GM18858 (cell line): Measurements from ENCODE around the gene CAMK2N2.

Experiments
- ATAC-seq: cut with Tn5 transposase; IDR thresholded peaks from one replicate; pipeline ENCODE4 v1.9.1; 2021; ENCODE audit not compliant: unreplicated experiment

Gene CAMK2N2

GRCh38 chr3:184240384-184241140, 20.8 kb downstream of the CAMK2N2 start:
- ATAC-seq = no peak

- no peak for ATAC-seq
Measured at GRCh38 chr3:184239708-184240107, 21.6 kb downstream of the CAMK2N2 start.

DNA sequence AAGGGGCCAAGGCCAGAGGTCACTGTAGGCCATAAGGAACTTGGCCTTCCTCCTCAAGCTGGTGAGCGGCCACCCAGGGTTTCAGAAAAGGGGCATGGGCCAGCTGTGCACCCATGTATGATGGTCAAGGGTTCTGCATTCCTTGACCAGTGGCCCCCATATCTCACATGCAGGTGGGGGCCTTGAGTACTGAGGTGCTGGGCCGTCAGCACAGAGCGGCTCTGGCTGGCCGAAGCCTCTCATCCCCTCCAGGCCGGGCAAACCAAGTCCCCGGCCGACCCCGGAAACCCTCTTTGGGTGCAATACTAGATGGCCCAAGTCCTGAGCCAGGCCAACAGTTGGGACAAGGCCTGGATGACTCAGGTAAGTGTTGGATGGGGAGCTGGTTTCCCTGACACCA, 22.1 kb downstream of the CAMK2N2 start:
- ATAC-seq = no peak

DNA sequence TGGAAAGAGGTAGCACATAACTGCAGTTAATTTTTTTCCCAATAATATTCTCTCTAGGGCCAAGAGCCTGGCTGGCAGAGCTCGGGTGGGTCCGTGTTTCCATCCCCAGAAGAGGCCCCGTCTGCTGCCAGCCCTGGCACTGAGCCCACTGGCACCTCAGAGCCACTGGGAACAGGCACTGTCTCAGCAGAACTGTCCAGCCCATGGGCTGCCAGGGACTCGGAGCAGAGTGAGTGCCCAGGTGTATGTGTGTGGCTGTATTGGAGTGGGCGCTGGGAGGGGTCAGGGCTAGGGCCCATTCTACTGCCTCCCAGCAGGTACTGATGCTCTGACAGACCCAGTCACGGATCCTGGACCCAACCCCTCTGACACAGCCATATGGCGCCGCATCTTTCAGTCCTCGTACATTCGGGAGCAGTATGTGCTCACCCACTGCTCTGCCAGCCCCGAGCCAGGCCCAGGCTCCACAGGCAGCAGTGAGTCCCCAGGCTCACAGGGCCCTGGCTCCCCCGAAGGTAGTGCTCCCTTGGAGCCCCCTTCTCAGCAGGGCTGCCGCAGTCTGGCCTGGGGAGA, 23.0 kb downstream of the CAMK2N2 start:
- ATAC-seq = no peak

GRCh38 chr3:184237807-184238206, 23.5 kb downstream of the CAMK2N2 start:
- ATAC-seq = no peak

GRCh38 chr3:184237211-184237610, 24.1 kb downstream of the CAMK2N2 start:
- no peak for ATAC-seq

DNA sequence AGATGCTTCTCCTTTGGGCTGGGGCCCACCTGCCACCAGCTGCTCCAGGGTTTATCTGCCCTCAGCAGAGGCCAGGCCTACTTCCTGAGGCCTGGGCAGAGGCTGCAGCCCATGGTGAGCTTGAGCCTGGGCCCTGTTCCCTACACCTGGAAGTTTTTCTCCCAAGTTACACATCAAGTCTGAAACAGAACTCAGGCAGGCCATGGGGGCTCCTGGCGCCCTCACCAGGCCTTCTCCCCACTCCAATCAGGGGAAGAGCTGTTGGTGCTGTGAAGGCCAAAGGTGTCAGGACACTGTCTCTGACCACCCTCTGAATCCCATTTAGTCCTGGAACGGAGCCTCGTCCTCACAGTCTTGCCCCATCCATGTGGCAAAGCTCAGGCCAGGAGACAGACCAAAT, 24.7 kb downstream of the CAMK2N2 start:
- no peak for ATAC-seq

DNA sequence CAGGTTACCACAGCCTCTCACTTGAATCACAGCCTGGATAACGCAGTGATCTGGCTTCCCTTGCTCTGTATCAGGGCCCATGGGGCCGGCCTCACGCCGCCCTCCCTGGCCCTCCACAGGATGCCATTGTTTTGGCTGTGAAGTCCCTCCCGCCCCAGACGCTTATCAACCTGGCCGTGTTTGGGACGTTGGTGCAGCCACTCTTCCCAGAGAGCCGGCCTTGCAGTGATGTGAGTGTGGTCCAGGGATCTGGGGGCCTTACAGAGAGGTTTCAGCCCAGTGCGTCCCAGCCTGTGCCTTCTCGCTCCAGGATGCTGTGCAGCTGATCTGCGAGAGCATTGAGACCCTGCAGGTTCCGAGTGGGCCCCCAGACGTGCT, 25.3 kb downstream of the CAMK2N2 start:
- no peak for ATAC-seq

DNA sequence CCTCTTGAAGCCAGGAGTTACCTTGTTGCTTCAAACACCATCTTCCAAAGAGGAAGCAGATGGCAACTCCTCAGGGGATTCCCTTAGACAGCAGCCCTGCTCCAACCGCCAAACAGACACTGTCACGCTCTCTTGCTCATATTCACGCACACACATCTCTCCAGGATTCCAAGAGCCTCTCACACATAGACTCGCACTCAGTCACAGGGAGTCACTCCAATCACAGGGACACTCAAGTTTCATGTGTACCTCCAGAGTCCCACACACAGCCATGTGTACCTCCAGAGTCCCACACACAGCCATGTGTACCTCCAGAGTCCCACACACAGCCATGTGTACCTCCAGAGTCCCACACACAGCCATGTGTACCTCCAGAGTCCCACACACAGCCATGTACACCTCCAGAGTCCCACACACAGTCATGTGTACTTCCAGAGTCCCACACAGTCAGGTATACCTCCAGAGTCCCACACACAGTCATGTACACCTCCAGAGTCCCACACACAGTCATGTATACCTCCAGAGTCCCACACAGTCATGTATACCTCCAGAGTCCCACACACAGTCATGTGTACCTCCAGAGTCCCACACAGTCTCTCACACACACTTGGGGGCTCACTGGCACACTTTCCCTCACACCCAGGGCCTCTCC, 25.8 kb downstream of the CAMK2N2 start:
- ATAC-seq = no peak

GRCh38 chr3:184234671-184235380, 26.5 kb downstream of the CAMK2N2 start:
- ATAC-seq = no peak

- no peak for ATAC-seq
Measured at GRCh38 chr3:184234224-184234623, 27.1 kb downstream of the CAMK2N2 start.

GRCh38 chr3:184233127-184233843, 28.1 kb downstream of the CAMK2N2 start:
- ATAC-seq = no peak

- no peak for ATAC-seq
Measured at GRCh38 chr3:184231671-184232070, 29.7 kb downstream of the CAMK2N2 start.

- ATAC-seq = no peak
Measured at GRCh38 chr3:184230603-184231528, 30.5 kb downstream of the CAMK2N2 start.

DNA sequence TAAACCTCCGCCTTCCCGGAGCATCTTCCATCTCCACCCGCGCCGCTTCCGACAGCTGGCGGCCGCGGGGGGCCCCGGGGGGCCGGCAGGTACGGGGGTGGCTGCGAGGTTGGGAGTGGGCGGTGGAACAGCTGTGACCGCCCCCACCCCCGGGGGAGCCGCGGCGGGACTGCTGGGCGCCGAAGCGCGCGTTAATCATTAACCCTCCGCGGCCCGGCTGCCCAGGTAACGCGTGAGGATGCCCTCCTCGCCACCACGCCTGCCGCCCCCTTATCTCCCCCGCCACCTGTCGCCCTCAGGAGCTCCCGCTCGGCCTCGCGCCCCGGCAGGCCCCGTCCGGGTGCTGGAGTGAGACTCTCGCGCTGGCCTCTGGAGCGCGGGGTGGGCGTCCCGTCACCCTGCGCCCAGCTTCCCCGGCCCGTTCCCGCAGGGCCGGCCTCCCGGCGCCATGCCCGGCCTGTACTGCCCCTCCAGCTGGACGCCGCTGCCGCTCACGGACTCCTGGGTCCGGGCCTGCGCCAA, 31.2 kb downstream of the CAMK2N2 start:
- ATAC-seq = no peak

- ATAC-seq = peak; percentile 68
Measured at GRCh38 chr3:184229394-184230080, 31.8 kb downstream of the CAMK2N2 start, which contains the start of gene VWA5B2. Gene VWA5B2 (plus strand): TSS chr3:184229585. CDS start chr3:184230529, 944 bp downstream.

GRCh38 chr3:184228376-184229137, 32.8 kb downstream of the CAMK2N2 start:
- no peak for ATAC-seq

- ATAC-seq = no peak
Measured at GRCh38 chr3:184227481-184227935, 33.8 kb downstream of the CAMK2N2 start.
